Left ventricle myocardium inferior (tissue), 1 donor: ENCODE data around the gene SCAANT1. TPM values are rescaled to one million over a fixed set of nuclear protein-coding genes. Genes with fewer than 3 reads are reported as not detected.

Source experiments
- DNase-seq: peaks from one replicate; pipeline ENCODE4 v3.0.0-alpha.2; 2020
- H3K27ac ChIP-seq: fragments of 200-600 bp; replicated peaks from 2 replicates; pipeline ENCODE4 v1.8.0; 2021
- H3K27me3 ChIP-seq: fragments of 200-600 bp; 2 replicates; pipeline ENCODE4 v1.8.0; 2021; ENCODE audit warnings: low read depth
- H3K36me3 ChIP-seq: fragments of 200-600 bp; 2 replicates; pipeline ENCODE4 v1.8.0; 2021
- H3K4me1 ChIP-seq: fragments of 200-600 bp; 2 replicates; pipeline ENCODE4 v1.8.0; 2021
- H3K4me3 ChIP-seq: fragments of 200-600 bp; 2 replicates; pipeline ENCODE4 v1.8.0; 2021; ENCODE audit warnings: mild to moderate bottlenecking, moderate library complexity
- H3K9me3 ChIP-seq: fragments of 200-600 bp; replicated peaks from 2 replicates; pipeline ENCODE4 v1.8.0; 2021
- CTCF ChIP-seq: fragments of 200-600 bp; IDR thresholded peaks from 2 replicates; pipeline ENCODE4 v1.8.0; 2021; ENCODE audit warnings: antibody characterized with exemption, mild to moderate bottlenecking, borderline replicate concordance
- intact Hi-C: fragments of 100-400 bp; cut with micrococcal nuclease; formaldehyde crosslinking; loops from one replicate; pipeline ENCODE4 v1.11.0; 2022
- long read RNA-seq: library from polyadenylated mRNA; unstranded; transcript quantifications from one replicate; pipeline ENCODE4 v2.0.0, GENCODE V29; 2021
- total RNA-seq: library from RNA; stranded (reverse); fragmentation: NEBNext Ultra II Directional; extraction: Animal tissue kit (Norgen Biotek cat#: 25700); gene quantifications from one replicate; pipeline ENCODE4 v1.2.1, GENCODE V29; 2021
- donor health status: DM: no; HTN: yes; CAD: no; lungs with severe emphysema.

SCAANT1 gene
- not detected for total RNA-seq
- long read RNA-seq = 0 reads

GRCh38 chr3:63911873-63912767 lies at the start of gene SCAANT1:
Gene SCAANT1, minus strand, starts transcription at chr3:63912383.
- Histone ChIP-seq H3K27ac (peak within 1 kb of the TSS; percentile 99), H3K4me1 (peaks cover 58% of the 10 kb centered on the region), H3K36me3 (peaks cover 23% of the 10 kb centered on the region), H3K27me3 (no peaks in the 10 kb centered on the region), H3K9me3 (no peaks in the 10 kb centered on the region), H3K4me3 (peak within 1 kb of the TSS; percentile 78)
- TF ChIP-seq CTCF = peak; percentile 32
- DNase-seq = peak; percentile 92
- intact Hi-C loops = no loop called here

DNA sequence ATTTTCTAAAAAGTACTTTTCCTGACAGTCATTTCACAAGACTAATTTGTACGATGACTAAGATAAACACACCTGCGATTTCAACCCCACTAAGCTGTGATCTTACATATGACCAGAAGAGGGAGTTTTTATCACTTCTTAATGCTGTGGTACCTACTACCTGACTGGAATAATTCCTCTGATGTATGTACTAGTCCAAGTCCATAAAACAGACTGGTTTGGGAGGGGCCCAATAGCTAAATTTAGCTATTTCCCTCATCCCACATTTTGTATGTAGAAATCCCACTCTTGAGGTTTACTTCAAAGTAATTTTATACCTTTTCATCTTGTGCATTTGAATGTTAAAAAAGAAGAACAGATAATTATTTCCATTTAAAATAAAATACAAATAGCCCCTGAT lies 49.7 kb upstream of the SCAANT1 start:
- peak; percentile 75 for TF ChIP-seq CTCF
- DNase-seq = no peak
- intact Hi-C loops = no loop called here
- Histone ChIP-seq H3K36me3 (no peaks in the 10 kb centered on the region), H3K9me3 (no peaks in the 10 kb centered on the region), H3K27me3 (no peaks in the 10 kb centered on the region), H3K4me1 (peaks cover 46% of the 10 kb centered on the region), H3K27ac (no peak overlapping the region), H3K4me3 (no peak overlapping the region)

DNA sequence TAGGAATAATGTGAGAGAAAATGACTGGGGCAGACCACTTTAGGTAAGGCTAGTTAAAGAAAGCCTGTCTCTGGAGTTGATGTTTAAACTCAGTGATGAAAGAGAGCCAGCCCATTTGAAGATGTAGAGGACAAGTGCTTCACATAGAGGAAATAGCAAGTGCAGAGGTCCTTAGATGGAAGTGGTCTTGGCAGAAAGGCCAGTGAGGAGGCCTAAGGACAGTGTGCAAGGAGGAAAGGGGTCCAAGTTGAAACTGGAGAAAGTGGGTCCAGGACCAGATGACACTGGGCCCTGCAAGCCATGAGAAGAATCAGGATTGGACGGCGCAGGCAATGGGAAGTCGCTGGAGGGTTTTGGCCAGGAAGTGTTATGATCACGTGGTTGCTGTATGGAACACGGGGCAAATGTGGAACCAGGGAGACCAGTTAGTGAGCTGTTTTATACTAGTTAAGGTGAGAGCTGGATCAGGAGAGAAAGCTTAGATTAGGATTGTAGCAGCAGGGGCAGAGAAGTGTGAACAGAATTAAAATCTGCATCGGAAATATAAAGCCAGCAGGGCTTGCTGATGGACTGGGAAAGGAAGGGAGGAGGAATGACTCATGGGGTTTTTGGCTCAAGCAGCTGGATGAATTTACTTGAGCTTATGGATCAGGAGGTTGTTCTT lies 48.0 kb upstream of the SCAANT1 start:
- H3K27ac ChIP-seq = peak overlapping the region; percentile 48
- no peaks in the 10 kb centered on the region for H3K36me3 ChIP-seq
- H3K27me3 ChIP-seq = no peaks in the 10 kb centered on the region
- peaks cover 41% of the 10 kb centered on the region for H3K4me1 ChIP-seq
- TF ChIP-seq CTCF = no peak
- DNase-seq = no peak
- H3K4me3 ChIP-seq = peak overlapping the region; percentile 52
- H3K9me3 ChIP-seq = no peaks in the 10 kb centered on the region
- intact Hi-C loops = no loop called here

GRCh38 chr3:63959146-63959545 lies 47.0 kb upstream of the SCAANT1 start:
- H3K27ac ChIP-seq = no peak overlapping the region

More at GRCh38 chr3:63959146-63959545, 47.0 kb upstream of the SCAANT1 start:
- Histone ChIP-seq H3K27me3 (no peaks in the 10 kb centered on the region), H3K4me3 (no peak overlapping the region), H3K36me3 (peaks cover 2% of the 10 kb centered on the region), H3K4me1 (peaks cover 31% of the 10 kb centered on the region), H3K9me3 (no peaks in the 10 kb centered on the region)
- intact Hi-C loops = no loop called here
- no peak for DNase-seq
- TF ChIP-seq CTCF = no peak
